HG03039 (cell line): Measurements from ENCODE around the gene WDR35.
"Not testable (repeated sequence)": the region's sequence is repeated elsewhere in the genome, so short reads cannot be mapped to it uniquely, and the experiment has no call there.

Experiments
- ATAC-seq: cut with Tn5 transposase; IDR thresholded peaks from one replicate; pipeline ENCODE4 v1.9.1; 2021; ENCODE audit warnings: mild to moderate bottlenecking, moderate library complexity; ENCODE audit not compliant: unreplicated experiment

Gene WDR35

DNA sequence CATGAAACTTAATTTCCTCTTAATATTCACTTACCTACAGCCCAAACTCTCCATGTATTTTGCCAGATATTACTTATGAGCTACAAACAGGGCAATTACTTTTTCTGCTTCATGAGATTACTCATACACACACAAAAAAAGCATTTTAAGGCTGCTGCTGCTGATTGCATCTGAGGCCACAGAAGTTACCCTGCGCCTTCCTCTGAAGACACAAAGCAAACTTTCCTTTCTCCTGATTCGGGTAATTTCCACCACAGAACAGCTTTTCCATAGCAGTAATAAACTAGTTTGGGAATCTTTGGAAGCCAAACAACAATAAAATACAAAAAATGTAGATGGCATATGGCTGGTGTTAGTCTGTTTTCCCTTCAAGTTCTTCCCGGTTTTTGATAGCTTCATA lies 94.4 kb downstream of the WDR35 start:
- ATAC-seq: no peak

DNA sequence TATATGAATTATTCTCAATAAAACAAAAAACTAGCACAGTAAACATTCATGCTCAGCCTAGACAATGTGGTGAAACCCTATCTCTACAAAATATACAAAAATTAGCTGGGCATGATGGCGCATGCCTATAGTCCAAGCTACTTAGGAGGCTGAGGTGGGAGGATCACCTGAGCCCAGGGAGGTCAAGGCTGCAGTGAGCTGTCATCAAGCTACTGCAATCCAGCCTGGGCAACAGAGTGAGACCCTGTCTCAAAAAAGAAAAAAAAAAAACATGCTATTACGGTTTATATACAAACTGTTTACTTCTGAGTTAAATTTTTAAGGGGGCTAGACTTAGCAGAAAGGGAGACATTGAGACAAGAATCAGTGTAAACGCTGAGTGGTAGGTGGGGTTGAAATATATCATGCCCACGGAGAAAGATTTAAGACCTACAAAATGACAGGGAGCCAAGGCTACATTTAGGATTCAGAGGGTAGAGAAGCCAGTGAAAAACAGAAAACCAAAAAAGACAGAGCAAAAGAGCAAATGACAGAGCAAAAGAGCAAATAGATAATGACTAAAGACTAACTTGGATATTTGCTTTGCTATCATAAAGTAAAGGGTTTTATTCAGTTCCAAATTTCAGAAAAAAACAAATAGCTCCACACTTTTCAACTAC lies 95.6 kb downstream of the WDR35 start:
- ATAC-seq: no peak

DNA sequence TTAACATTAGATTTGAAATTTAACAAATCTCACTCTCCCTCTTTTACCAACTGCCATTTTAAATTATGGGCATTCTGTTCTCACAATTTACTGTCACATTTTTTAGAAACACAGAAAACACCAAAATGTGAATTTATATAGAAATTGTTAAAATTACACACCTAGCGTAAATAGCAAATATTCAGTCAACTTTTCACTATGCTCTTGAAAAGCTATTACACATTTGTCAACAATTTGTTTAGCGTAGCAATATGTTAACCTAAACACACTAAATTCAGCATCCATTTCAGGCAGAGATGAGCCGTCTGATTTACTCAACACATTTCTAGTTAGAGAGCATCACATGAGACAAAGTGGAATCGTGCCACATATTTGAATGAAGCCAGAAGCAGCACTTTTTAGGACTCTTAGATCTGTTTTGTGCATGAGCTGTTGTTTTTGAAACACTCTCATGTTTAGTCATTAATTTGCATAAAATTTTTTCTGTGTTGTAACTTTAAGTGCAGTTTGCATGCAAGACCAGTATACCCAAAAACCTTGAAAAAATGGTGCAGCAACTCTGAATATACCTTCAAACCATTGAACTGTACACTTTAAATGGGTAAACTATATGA lies 96.3 kb downstream of the WDR35 start:
- peak; percentile 73 for ATAC-seq

DNA sequence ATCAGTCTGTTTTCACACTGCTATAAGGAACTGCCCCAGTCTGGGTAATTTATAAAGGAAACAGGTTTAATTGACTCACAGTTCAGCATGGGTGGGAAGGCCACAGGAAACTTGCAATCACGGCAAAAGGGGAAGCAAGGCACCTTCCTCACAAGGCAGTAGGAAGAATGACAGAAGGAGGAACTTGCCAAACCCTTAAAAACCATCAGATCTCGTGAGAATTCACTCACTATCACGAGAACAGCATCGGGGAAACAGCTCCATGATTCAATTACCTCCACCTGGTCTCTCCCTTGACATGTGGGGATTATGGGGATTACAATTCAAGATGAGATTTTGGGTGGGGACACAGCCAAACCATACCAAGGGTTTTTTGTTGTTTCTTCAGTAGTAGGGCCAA lies 97.9 kb downstream of the WDR35 start:
- not testable (repeated sequence) for ATAC-seq

DNA sequence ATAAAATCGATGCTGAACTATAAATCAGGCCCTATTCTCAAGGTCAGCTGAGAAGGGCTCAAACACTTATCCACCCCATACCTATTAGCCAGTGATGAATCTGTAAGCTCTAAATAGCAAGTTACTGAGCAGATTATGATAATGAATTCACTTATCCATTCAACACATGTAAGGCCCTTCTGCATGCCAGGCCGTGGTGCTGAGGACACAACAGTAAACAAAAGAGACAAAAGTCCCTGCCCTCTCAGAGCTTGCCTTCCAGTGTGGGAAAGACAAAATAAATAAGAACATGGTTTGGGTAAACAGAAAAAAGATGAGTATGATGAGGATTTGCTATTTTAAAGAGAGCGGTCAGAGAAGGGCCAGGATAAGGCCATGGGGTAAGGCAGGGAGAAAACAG lies 99.8 kb downstream of the WDR35 start:
- no peak for ATAC-seq

DNA sequence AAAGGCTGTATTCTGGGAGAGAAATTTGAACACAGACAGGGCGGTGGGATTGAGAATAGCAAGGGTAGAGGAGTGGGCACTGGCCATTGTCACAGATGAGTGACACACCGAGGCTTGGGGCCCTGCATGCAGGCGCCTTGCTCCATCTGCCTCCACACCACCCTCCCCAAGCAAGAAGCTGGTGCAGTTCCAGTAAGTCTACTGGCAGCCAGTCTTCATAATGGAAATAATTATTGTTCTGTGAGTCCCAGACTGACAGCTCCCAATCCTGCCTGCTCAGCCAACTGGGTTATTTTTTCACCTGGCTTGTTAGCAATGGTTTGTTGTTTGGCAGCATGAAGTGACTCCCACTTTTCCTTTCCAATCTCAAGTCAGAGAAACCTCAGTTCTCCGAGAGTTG lies 101.1 kb downstream of the WDR35 start:
- ATAC-seq: no peak

DNA sequence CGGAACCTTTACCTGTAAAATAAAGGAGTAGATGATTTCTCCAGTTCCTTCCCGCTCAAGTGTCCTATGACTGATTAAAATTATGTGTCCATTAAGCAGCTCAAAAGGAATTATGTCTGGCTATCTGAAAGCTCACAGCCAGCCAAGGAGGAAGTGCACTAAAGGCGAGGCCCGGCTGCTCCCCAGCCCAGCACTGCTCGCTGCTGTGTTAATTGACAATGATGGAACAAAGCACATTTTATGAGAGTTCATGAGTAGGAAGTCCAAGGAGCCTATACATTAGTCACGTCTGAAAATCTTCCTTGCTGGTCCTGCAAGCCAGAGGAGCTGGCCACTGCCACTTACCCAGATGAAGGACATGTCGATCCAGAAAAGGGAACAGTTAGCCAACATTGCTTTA lies 102.4 kb downstream of the WDR35 start:
- ATAC-seq: no peak

DNA sequence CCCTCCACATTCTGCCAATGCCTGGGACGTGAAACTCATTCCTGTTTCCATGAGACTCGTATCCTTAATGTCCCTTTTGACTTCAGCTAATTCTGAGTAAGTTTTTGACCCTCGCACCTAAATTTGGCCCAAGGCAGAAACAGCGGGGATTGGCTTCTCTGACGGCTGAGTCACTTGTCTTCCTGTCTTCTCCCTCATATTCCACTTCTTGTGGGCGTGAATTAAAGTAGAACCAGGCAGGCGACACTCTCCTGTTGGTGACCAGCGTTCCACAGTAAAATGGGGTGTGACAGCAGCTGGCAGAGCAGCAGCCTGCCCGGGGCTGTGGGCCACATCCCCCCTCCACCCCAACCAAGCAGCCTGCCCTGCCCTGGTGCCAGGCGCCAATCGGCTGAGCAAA lies 103.6 kb downstream of the WDR35 start:
- ATAC-seq: no peak

DNA sequence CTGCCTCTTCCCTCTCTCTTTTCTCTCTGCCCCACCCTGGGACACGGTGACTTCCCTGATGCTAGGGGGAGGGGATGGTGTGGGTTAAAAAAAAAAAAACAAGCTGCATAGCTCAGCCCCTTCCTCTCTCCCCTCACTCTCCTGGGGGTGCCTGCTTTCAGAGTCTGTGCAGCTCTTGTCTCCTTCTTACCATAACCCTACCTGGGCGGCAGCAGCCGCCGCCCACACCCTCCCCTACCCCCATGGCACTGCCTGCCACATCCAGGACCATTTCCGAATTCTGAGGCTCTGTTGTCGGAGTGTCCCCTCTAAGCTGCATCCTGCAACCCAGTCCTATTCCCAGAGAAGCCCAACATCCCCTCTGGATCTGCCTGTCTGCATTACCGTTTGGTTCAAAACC lies 104.1 kb downstream of the WDR35 start:
- ATAC-seq: no peak

DNA sequence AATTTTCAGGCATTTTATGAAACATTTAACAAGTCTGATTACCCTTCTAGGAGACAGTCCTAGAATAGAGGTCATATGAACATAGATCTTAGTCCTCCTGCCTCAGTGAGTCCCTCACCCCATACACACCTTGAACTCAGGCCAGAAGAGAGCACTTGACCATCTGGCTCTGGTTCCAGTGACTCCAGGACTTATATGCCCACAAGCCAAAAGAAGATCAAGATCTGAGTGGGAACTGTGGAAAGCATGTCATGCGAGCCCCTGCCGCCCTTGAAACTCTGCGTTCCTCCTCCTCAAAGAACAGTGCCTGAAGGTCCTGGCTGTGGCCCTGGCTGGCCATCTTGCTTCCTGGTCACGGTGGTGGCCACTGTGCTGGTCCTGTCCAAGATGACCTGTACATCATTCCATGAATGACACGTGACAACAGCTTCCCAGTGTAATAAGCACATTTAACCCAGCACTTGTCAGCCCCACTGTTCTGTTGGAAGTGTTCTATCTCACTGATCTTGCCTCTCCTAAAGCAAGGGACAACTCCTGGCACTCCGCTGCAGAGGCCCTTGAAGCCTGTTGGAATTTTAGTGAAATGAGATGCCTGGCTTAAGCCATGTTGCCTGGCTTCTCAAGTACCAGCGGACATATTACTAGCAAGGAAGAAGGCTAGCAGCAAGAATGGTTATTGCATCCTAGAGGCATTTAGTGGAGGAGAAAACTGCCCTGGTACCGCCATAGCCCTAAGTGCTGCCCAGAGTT lies 105.8 kb downstream of the WDR35 start:
- ATAC-seq: no peak

DNA sequence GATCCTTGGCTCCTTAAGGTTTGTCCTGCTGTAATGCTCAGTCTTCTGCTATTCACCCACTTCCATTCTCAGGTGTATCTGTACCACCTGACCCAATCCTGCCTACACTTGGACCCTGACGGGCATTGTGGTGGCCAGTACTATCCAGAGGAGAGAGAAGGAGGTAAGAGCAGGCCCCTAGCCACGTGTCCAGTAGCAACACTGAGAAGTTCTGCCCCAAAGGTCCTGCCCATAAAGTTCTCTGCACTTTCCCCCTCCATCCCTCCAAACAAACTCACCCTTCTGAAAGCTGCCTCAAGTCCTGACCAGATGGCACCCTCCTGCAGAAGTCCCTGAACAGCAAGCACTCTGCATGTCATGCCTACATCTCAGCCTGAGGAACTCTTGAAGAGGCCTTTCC lies 106.4 kb downstream of the WDR35 start:
- no peak for ATAC-seq

DNA sequence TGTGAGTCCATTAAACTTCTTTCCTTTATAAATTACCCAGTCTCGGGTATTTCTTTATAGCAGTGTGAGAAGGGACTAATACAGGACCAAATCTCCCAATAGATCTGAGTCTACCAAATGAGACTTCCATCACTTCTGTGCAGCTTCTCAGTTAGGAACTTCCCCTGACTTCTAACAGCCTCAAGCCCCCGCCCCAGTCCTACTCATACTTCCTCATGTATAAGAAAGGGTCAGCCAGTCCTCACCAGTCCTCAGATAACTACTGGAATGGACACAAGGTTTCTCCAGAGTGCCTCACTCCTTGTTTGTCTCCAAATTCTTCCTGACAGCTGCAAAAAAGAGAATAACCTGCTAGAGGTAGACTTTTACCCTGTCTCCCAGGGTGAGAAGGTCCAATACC lies 107.6 kb downstream of the WDR35 start:
- no peak for ATAC-seq

DNA sequence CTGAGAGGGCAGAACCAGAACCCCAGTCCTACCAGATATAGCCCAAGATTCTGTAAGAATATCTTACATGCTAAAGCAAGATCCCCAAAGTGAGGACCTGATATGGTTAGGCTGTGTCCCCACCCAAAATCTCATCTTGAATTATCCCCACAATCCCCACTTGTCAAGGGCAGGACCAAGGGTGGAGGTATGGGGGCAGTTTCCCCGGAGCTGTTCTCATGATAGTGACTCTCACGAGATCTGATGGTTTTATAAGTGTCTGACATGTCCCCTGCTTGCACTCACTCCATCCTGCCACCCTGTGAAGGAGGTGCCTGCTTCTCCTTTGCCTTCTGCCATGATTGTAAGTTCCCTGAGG lies 108.0 kb downstream of the WDR35 start:
- ATAC-seq: no peak

DNA sequence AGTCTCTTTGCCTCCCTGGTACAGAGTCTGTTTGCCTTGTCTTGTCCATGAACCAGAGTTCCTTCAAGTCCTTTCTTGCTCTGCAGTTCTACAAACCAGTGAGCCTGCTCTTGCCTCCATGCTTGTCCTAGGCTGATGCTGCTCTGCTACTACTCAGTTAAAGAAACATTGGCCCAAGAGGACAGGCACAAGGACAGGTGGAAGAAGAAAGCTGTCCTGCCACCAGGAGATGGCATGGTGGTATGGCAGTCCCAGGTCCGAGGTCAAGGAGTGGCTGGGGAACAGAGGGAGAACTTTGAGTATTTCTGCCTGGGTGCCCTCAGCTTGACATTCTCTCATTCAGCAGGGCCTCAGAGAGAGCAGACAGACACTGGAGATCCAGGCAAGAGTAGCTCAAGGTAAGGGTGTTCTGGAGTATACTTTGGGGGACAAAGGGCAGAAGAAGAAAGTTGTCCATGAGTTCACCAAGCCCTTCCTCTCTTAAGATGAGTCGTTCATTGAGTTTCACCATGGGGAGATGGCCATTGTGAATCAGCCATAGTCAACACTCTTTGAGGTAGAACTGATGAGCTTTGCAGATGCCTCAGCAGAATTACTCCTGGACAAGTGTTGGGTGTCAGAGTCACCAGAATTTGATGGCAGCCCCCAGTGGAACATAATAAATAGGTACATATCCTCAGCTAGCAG lies 108.5 kb downstream of the WDR35 start:
- ATAC-seq: no peak

DNA sequence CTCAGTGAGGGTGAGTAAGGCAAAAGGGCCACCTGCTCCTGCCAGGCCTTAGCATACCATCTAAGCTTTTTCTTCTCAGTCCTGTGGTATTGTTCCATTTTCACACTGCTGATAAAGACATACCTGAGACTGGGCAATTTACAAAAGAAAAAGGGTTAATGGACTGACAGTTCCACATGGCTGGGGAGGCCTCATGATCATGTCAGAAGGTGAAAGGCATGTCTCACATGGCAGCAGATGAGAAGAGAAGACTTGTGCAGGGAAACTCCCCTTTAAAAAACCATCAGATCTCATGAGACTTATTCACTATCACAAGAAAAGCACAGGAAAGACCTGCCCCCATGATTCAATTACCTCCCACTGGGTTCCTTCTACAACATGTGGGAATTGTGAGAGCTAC lies 109.7 kb downstream of the WDR35 start:
- ATAC-seq: not testable (repeated sequence)

DNA sequence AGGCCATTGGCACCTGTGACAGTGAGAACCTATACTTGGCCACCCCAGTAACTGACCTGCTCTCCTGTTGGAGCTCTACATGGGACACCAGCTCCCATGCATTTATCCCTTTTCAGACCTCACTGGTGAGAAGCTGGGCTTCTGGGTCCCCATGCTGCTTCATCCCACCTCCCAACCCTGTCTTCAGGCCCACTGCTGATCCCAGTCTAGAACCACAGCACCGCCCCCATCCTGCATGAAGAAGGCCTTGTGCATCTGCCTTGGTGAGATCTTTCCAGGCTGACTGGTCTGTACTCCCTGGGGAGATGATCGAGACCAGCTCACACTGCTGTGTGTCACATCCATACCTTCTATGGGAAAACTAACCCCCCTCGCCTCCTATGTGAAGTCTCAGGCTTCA lies 110.8 kb downstream of the WDR35 start:
- ATAC-seq: no peak

DNA sequence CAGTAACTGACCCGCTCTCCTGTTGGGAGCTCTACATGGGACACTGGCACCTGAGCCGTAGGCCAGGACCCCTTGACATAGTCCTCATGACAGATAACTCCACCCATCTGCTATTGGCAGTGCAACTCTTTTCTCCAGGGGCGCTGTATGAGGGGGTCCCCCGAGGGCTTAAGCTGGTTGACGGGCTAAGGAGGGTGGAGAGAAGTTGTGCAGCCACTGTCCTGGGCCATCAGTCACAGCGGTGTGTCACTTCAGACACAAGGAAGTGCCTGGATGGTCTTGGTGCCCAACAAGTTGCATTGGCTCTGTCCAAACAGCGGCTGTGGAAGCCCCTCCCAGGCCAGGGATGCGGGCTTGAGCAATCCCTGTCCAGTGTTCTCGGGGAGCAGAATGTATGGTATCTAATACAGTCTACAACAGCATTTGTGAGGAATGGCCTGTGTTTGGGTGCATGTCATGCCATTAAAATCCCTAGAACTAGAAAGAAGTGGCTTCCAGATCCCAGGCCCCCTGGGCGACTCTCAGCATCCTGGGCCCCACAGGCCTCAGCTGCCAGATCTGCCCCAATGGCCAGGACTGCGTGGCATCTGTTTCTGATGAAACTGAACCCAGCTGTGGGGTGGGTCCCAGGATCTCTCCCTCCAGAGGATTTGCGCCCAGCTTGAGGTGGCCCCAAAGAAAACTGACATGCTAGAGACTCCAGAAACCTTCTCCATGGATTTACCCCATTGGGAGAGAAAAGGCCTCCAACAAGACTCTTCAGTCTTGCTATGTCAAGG lies 111.4 kb downstream of the WDR35 start:
- no peak for ATAC-seq

DNA sequence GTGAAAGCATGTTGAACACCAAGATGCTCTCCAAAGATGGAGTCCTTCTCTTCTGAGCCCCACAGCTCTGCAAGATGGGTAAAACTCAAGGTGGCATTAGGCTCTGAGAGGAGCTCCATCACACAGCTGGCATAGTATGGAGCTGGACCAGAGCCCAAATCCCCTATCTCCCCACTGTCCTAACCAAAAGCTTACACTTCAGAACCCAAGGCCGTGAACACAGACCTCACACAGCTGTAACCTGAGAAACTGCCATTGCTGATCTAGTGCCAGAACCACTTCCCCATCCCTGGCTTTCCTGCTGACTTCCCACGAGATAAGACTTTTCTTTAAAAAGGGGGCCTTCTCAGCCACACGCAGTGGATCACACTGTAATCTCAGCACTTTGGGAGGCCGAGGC lies 113.2 kb downstream of the WDR35 start:
- no peak for ATAC-seq

DNA sequence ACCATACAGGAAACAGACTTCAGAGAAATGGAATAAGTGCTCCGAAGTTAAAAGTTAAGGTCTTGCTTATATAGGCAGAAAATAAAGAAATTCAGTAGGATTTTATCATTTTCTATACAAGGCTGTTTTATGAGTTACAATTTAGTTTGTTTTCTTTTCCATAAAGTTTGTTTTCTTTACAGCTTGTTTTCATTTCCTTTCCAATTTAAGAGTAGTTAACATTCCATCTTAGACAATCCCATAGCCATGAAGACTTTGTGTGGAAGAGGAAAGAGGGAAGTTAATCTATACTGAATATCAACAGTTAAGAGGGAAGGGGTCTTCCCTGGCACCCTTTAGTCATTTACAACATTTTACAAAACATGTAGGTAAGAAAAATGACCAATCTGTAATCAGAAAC lies 114.6 kb downstream of the WDR35 start:
- ATAC-seq: no peak

DNA sequence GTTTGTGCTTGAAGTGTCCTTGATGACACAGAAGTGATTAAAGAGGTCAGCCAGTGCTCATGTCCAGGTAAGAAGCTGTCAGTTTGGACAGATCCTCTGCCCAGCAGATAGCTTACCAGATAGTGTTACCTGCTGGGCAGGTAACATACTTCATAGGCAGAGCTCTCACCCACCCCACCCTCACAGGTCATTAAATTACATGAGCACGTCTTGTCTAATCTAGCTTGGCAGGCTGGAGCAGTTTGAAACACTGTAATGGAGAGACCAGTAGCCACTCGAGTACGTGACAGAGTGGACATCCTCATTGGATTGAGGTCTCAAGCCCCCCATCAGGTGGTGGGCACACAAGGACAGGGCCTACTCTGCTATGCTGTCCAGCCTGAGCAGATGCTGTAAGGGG lies 115.2 kb downstream of the WDR35 start:
- no peak for ATAC-seq

DNA sequence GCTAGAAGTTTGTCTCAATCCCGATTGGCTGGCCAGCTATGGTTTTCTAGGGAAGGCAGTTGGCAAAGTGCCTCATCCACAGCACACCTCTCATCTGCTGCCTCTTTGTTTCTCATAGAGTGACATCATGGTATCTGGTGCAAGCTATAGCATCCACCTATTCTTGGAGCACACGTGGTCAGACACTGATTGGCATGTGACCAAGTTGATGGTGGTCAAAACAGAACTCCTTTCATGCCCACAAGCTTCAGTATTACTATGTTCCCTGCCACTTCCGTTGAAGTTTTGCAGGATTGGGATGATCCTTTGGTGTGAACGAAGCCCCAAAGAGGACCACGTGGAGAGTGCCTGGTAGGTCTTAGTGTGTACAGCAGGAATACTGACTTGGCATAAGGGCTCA lies 116.9 kb downstream of the WDR35 start:
- ATAC-seq: no peak
